Measurements from ENCODE around the gene CCDC124.

DNA sequence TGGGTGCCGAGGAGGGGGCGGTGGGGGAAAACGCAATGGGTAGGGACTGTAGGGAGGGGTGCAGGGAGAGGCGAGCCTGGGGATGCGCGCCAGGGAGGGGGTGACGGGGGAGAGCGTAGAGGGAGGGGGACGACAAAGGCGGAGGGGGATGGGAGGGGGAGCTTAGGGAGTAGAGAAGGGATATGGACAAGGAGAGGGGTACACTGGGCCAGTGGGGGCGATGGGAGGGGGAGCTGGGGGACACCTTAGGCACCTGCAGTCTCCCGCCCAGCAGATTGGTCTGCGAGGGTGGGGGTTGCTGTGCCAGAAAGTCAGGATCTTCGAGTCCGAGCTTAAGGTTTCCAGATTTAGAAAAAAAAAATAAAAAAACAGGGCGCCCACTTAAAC, 15.7 kb downstream of the CCDC124 start:
- TF ChIP-seq, protein P1, sequence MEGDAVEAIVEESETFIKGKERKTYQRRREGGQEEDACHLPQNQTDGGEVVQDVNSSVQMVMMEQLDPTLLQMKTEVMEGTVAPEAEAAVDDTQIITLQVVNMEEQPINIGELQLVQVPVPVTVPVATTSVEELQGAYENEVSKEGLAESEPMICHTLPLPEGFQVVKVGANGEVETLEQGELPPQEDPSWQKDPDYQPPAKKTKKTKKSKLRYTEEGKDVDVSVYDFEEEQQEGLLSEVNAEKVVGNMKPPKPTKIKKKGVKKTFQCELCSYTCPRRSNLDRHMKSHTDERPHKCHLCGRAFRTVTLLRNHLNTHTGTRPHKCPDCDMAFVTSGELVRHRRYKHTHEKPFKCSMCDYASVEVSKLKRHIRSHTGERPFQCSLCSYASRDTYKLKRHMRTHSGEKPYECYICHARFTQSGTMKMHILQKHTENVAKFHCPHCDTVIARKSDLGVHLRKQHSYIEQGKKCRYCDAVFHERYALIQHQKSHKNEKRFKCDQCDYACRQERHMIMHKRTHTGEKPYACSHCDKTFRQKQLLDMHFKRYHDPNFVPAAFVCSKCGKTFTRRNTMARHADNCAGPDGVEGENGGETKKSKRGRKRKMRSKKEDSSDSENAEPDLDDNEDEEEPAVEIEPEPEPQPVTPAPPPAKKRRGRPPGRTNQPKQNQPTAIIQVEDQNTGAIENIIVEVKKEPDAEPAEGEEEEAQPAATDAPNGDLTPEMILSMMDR (IDR thresholded peaks at IDR 0.05), result no peak
- TF ChIP-seq POLR2A (IDR thresholded peaks at IDR 0.05), result no peak
